Chondrocyte (in vitro differentiated cells): ENCODE measurements around the gene RGS9. TPM values are rescaled to one million over a fixed set of nuclear protein-coding genes. Genes with fewer than 3 reads are reported as not detected.

Source experiments
- DNase-seq: peaks from one replicate; pipeline ENCODE4 v3.0.0; 2021; ENCODE audit warnings: mixed read lengths, low spot score
- H3K27ac Mint-ChIP-seq: one replicate; pipeline ENCODE4 v1.8.0; 2021; ENCODE audit warnings: mild to moderate bottlenecking, moderate library complexity, mixed read lengths; ENCODE audit not compliant: unreplicated experiment
- H3K27me3 Mint-ChIP-seq: 2 replicates; pipeline ENCODE4 v1.8.0; 2021; ENCODE audit warnings: low read depth, mixed read lengths
- H3K36me3 Mint-ChIP-seq: 2 replicates; pipeline ENCODE4 v1.8.0; 2021; ENCODE audit warnings: low read depth, mixed read lengths
- H3K4me1 Mint-ChIP-seq: 2 replicates; pipeline ENCODE4 v1.8.0; 2021; ENCODE audit warnings: low read depth, mild to moderate bottlenecking, mixed read lengths
- H3K4me3 Mint-ChIP-seq: one replicate; pipeline ENCODE4 v1.8.0; 2021; ENCODE audit warnings: mild to moderate bottlenecking, moderate library complexity, mixed read lengths; ENCODE audit not compliant: unreplicated experiment
- H3K9me3 Mint-ChIP-seq: 2 replicates; pipeline ENCODE4 v1.8.0; 2021; ENCODE audit warnings: low read depth, mixed read lengths
- CTCF ChIP-seq: fragments of 200-600 bp; sonication (generic); IDR thresholded peaks from 2 replicates; pipeline ENCODE4 v1.5.0; 2021; ENCODE audit warnings: antibody characterized with exemption, mild to moderate bottlenecking, moderate library complexity
- total RNA-seq: library from RNA; stranded (reverse); gene quantifications from 3 replicates; pipeline ENCODE4 v1.2.1, GENCODE V29; 2021

The RGS9 gene
- total RNA-seq, 1 donor from 2014 or later: 14.9 TPM

- no peaks in the 10 kb centered on the region for H3K36me3 Mint-ChIP-seq
- H3K4me3 Mint-ChIP-seq: no peak overlapping the region
- no peak for TF ChIP-seq CTCF
- no peaks in the 10 kb centered on the region for H3K9me3 Mint-ChIP-seq
- no peaks in the 10 kb centered on the region for H3K27me3 Mint-ChIP-seq
- no peak overlapping the region for H3K27ac Mint-ChIP-seq
- peaks cover 7% of the 10 kb centered on the region for H3K4me1 Mint-ChIP-seq
- no peak for DNase-seq
Observed at GRCh38 chr17:65227637-65228036, 90.5 kb downstream of the RGS9 start.

- Mint-ChIP-seq H3K36me3 (no peaks in the 10 kb centered on the region), H3K27ac (no peak overlapping the region), H3K27me3 (no peaks in the 10 kb centered on the region), H3K4me1 (peaks cover 7% of the 10 kb centered on the region), H3K4me3 (no peak overlapping the region), H3K9me3 (no peaks in the 10 kb centered on the region)
- no peak for DNase-seq
- TF ChIP-seq CTCF: no peak
Observed at GRCh38 chr17:65228287-65228686, 91.1 kb downstream of the RGS9 start.

GRCh38 chr17:65228734-65229620 is 91.8 kb downstream of the RGS9 start:
- no peak for TF ChIP-seq CTCF
- DNase-seq: no peak
- no peaks in the 10 kb centered on the region for H3K27me3 Mint-ChIP-seq
- H3K9me3 Mint-ChIP-seq: no peaks in the 10 kb centered on the region
- peaks cover 7% of the 10 kb centered on the region for H3K4me1 Mint-ChIP-seq
- H3K4me3 Mint-ChIP-seq: no peak overlapping the region
- H3K27ac Mint-ChIP-seq: no peak overlapping the region
- no peaks in the 10 kb centered on the region for H3K36me3 Mint-ChIP-seq

GRCh38 chr17:65229621-65229995 is 92.4 kb downstream of the RGS9 start:
- H3K9me3 Mint-ChIP-seq: no peaks in the 10 kb centered on the region
- H3K4me3 Mint-ChIP-seq: no peak overlapping the region
- no peak for TF ChIP-seq CTCF
- H3K27me3 Mint-ChIP-seq: no peaks in the 10 kb centered on the region
- no peak for DNase-seq
- H3K27ac Mint-ChIP-seq: no peak overlapping the region
- H3K4me1 Mint-ChIP-seq: peaks cover 7% of the 10 kb centered on the region
- H3K36me3 Mint-ChIP-seq: no peaks in the 10 kb centered on the region

GRCh38 chr17:65230040-65230439 is 92.9 kb downstream of the RGS9 start:
- Mint-ChIP-seq H3K9me3 (peaks cover 2% of the 10 kb centered on the region), H3K4me3 (no peak overlapping the region), H3K27ac (no peak overlapping the region), H3K4me1 (peaks cover 7% of the 10 kb centered on the region), H3K36me3 (no peaks in the 10 kb centered on the region), H3K27me3 (no peaks in the 10 kb centered on the region)
- DNase-seq: no peak
- TF ChIP-seq CTCF: no peak
